ENCODE results near the gene RAD51B.

Gene RAD51B

GRCh38 chr14:68583548-68584280 is 764.1 kb downstream of the RAD51B start:
- H3K4me1 Mint-ChIP-seq (ENCODE audit: low read depth), result no peaks in the 10 kb centered on the region
- H3K36me3 Mint-ChIP-seq (ENCODE audit: low read depth), result peaks cover 5% of the 10 kb centered on the region
- no peaks in the 10 kb centered on the region for H3K27me3 Mint-ChIP-seq (ENCODE audit: low read depth)
- H3K27ac Mint-ChIP-seq, result no peak overlapping the region
- H3K4me3 Mint-ChIP-seq, result no peak overlapping the region
- H3K9me3 Mint-ChIP-seq, result peaks cover 4% of the 10 kb centered on the region

GRCh38 chr14:68584786-68585185 is 765.2 kb downstream of the RAD51B start:
- peaks cover 5% of the 10 kb centered on the region for H3K36me3 Mint-ChIP-seq (ENCODE audit: low read depth)
- H3K4me1 Mint-ChIP-seq (ENCODE audit: low read depth), result no peaks in the 10 kb centered on the region
- H3K9me3 Mint-ChIP-seq, result peaks cover 4% of the 10 kb centered on the region
- no peaks in the 10 kb centered on the region for H3K27me3 Mint-ChIP-seq (ENCODE audit: low read depth)
- no peak overlapping the region for H3K27ac Mint-ChIP-seq
- no peak overlapping the region for H3K4me3 Mint-ChIP-seq

DNA sequence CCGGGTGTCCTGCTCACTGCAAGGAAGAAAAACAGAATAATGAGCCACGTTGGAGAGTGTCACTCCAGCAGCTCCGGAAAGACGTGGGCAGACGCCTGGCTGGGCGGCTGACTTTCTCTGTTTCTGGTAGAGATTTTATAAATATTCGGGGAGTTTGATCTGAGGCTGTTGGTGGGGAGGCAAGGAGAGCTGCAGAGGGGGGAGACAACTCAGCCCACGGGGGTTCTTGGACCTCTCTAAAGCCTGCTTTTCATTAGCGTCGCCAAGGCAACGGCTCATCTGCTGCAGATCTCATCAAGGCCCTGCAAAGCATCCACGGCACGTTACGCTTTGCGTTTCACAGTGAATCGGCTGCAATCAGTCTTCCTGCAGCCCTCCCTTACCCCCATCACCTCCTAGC is 766.1 kb downstream of the RAD51B start:
- H3K27me3 Mint-ChIP-seq (ENCODE audit: low read depth), result no peaks in the 10 kb centered on the region
- peaks cover 4% of the 10 kb centered on the region for H3K9me3 Mint-ChIP-seq
- H3K27ac Mint-ChIP-seq, result no peak overlapping the region
- H3K36me3 Mint-ChIP-seq (ENCODE audit: low read depth), result peaks cover 5% of the 10 kb centered on the region
- no peaks in the 10 kb centered on the region for H3K4me1 Mint-ChIP-seq (ENCODE audit: low read depth)
- H3K4me3 Mint-ChIP-seq, result no peak overlapping the region

- Mint-ChIP-seq H3K27me3 (ENCODE audit: low read depth) (no peaks in the 10 kb centered on the region), H3K9me3 (peaks cover 2% of the 10 kb centered on the region), H3K4me3 (no peak overlapping the region), H3K36me3 (ENCODE audit: low read depth) (peaks cover 2% of the 10 kb centered on the region), H3K27ac (no peak overlapping the region), H3K4me1 (ENCODE audit: low read depth) (no peaks in the 10 kb centered on the region)
These were observed 767.5 kb downstream of the RAD51B start for GRCh38 chr14:68586896-68587751.

DNA sequence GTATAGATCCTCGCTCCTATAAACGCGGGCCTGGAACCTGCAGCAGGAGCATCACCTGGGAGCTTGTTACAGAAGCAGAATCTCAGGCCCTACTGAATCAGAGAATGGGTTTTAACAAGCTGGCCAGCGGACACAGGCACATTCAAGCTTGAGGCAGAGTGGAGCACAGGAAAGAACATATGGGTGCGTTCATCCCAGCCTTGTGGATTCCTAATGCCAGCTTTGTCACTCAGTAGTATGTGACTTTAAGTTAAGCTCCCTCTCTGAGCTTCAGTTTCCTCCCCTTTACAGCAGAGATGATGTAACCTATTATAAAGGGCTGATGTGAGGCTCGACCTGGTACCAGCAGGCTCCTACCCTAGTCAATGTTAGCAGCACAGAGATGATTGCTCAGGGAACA is 768.4 kb downstream of the RAD51B start:
- no peaks in the 10 kb centered on the region for H3K9me3 Mint-ChIP-seq
- no peaks in the 10 kb centered on the region for H3K27me3 Mint-ChIP-seq (ENCODE audit: low read depth)
- no peaks in the 10 kb centered on the region for H3K36me3 Mint-ChIP-seq (ENCODE audit: low read depth)
- no peak overlapping the region for H3K4me3 Mint-ChIP-seq
- no peaks in the 10 kb centered on the region for H3K4me1 Mint-ChIP-seq (ENCODE audit: low read depth)
- H3K27ac Mint-ChIP-seq, result no peak overlapping the region

- Mint-ChIP-seq H3K27ac (no peak overlapping the region), H3K4me1 (ENCODE audit: low read depth) (peaks cover 5% of the 10 kb centered on the region), H3K9me3 (no peaks in the 10 kb centered on the region), H3K27me3 (ENCODE audit: low read depth) (no peaks in the 10 kb centered on the region), H3K36me3 (ENCODE audit: low read depth) (no peaks in the 10 kb centered on the region), H3K4me3 (no peak overlapping the region)
These were observed 770.0 kb downstream of the RAD51B start for GRCh38 chr14:68589447-68590200.

DNA sequence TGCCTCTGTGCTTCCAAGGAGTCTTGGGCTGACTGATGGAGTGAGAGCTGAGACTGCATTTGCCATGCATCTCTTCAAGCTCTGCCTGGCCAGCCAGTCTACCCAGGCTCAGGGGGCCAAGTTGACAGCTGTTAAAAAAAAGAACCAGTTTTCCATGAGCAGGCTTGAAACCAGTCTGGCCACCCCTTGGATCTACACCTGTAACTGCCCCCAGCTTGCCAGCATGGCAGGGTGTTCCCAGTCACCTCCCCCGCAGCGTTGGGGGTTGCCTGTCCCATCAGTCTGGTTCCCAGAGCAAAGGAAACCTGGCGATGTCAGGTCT is 770.6 kb downstream of the RAD51B start:
- no peaks in the 10 kb centered on the region for H3K27me3 Mint-ChIP-seq (ENCODE audit: low read depth)
- no peaks in the 10 kb centered on the region for H3K36me3 Mint-ChIP-seq (ENCODE audit: low read depth)
- no peaks in the 10 kb centered on the region for H3K9me3 Mint-ChIP-seq
- no peak overlapping the region for H3K27ac Mint-ChIP-seq
- H3K4me1 Mint-ChIP-seq (ENCODE audit: low read depth), result peaks cover 5% of the 10 kb centered on the region
- H3K4me3 Mint-ChIP-seq, result no peak overlapping the region

- H3K4me3 Mint-ChIP-seq, result no peak overlapping the region
- no peak overlapping the region for H3K27ac Mint-ChIP-seq
- H3K36me3 Mint-ChIP-seq (ENCODE audit: low read depth), result no peaks in the 10 kb centered on the region
- no peaks in the 10 kb centered on the region for H3K9me3 Mint-ChIP-seq
- H3K27me3 Mint-ChIP-seq (ENCODE audit: low read depth), result no peaks in the 10 kb centered on the region
- H3K4me1 Mint-ChIP-seq (ENCODE audit: low read depth), result peaks cover 5% of the 10 kb centered on the region
These were observed 772.2 kb downstream of the RAD51B start for GRCh38 chr14:68591786-68592185.

DNA sequence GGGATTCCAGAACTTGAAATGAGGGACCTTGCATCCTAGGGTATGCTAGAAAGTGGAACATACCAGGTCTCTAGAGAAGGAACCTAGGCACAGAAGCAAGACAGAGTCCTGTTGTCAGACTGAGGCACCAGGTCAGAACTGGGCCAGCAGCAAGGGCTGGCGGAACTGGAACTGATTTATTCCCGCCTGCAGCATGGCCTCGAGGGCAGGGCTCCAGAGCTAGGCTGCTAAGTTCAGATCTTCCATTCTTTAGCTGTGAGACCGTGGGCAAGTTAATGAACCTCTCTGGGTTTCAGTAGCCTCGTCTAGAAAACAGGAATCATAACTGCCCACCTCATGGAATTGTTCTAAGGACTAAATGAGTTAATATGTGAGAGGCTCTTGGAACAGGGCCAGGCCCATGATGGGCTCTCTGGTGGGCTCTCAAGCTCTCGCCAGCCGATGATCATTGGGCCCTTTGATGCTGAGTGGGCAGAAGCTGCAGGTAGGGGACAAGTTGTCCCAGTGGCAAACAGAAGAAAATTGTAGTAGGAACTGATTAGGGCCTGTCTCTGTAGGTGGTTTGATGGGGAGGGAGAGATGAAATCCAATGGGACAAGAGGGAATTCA is 773.5 kb downstream of the RAD51B start:
- Mint-ChIP-seq H3K4me1 (ENCODE audit: low read depth) (peaks cover 6% of the 10 kb centered on the region), H3K27ac (no peak overlapping the region), H3K4me3 (no peak overlapping the region), H3K27me3 (ENCODE audit: low read depth) (no peaks in the 10 kb centered on the region), H3K9me3 (no peaks in the 10 kb centered on the region), H3K36me3 (ENCODE audit: low read depth) (no peaks in the 10 kb centered on the region)

DNA sequence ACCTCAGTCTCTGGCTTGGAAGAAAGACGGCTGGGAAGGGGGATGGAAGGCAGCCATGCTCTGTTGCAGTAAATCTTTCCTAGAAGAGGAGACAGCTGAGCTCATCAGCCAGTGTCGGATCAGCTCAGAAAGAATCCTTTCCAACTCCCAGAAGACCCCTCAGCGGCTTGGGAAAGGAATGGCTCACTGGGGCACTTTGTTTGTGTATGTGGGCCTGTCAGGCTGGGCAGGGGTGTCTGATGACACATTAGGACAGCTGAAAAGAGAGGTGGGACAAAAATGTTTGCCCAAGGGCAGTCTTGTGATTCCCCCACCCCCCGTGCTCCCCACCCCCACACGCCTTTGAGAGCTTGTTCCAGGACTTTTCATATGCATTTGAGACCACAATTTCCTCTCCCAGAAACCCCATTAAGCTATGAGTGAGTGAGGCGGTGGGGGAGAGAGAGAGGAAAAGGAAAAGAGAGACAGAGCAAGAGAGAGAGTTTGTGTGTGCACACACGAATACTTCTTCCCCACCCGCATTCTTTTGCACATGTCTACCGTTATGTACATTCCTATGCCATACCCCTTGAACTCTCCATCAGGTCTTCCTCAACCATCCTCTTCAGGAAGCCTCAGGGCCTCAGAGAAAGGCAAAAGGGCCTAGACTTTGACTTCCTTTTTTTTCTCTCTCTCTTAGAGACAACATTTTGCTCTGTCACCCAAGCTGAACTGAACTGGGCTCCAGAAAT is 774.4 kb downstream of the RAD51B start:
- Mint-ChIP-seq H3K27me3 (ENCODE audit: low read depth) (no peaks in the 10 kb centered on the region), H3K4me1 (ENCODE audit: low read depth) (peaks cover 7% of the 10 kb centered on the region), H3K27ac (peak overlapping the region; percentile 66), H3K4me3 (no peak overlapping the region), H3K36me3 (ENCODE audit: low read depth) (no peaks in the 10 kb centered on the region), H3K9me3 (no peaks in the 10 kb centered on the region)

DNA sequence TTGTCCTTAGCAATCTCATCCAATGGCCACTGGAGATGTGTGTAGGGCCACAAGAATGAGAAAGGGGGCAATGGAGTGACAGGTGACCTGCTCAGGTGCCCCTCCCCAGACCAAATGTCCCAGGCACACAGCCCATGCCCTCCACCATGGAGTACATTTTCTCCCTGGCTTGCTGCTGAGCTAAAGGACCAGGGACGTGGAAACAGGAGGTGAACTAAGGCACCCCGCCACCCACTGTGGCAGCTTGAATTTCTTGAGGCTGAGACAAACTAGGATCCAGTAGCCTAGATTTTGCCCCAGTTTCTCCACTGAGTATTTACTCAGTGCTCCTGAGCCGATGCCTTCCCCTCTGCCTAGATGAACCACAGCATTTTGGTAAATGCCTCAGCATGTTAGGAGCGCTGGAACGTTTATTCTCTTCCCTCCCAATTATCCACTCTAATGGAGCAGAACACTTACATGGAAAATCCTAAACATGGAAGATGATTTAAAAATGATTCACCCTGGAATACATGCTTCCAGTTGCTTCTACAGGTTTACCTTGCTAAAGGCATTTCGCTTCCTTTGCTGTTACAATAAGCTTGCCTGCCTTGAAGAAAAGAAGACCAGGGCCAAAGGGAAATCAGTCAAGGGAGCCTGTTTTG is 775.3 kb downstream of the RAD51B start:
- Mint-ChIP-seq H3K36me3 (ENCODE audit: low read depth) (no peaks in the 10 kb centered on the region), H3K4me3 (no peak overlapping the region), H3K27me3 (ENCODE audit: low read depth) (no peaks in the 10 kb centered on the region), H3K27ac (no peak overlapping the region), H3K4me1 (ENCODE audit: low read depth) (peaks cover 7% of the 10 kb centered on the region), H3K9me3 (no peaks in the 10 kb centered on the region)

DNA sequence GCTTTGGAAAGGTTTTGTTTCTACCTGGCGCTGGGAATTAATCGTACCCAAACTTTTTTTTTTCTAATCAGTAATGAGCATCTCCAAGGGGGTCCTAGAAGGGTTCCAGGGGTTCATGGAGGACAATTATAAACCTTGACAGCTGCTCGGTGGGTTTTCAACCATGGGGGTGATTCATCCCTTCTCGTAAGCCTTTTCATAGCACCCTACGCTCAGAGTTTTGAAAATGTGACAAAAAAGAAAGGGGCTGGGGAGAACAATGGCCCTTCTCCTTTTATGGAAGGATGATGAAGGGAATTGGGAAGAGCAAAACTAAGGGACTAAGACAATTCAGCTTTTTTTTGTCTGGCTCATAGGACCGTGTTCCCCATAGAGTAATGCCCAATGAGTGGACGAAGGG is 776.6 kb downstream of the RAD51B start:
- H3K27me3 Mint-ChIP-seq (ENCODE audit: low read depth), result no peaks in the 10 kb centered on the region
- H3K9me3 Mint-ChIP-seq, result no peaks in the 10 kb centered on the region
- H3K4me1 Mint-ChIP-seq (ENCODE audit: low read depth), result peaks cover 7% of the 10 kb centered on the region
- H3K27ac Mint-ChIP-seq, result no peak overlapping the region
- no peaks in the 10 kb centered on the region for H3K36me3 Mint-ChIP-seq (ENCODE audit: low read depth)
- no peak overlapping the region for H3K4me3 Mint-ChIP-seq

GRCh38 chr14:68596701-68597100 is 777.1 kb downstream of the RAD51B start:
- Mint-ChIP-seq H3K9me3 (no peaks in the 10 kb centered on the region), H3K36me3 (ENCODE audit: low read depth) (no peaks in the 10 kb centered on the region)

More at GRCh38 chr14:68596701-68597100, 777.1 kb downstream of the RAD51B start:
- peaks cover 7% of the 10 kb centered on the region for H3K4me1 Mint-ChIP-seq (ENCODE audit: low read depth)
- H3K4me3 Mint-ChIP-seq, result no peak overlapping the region
- no peak overlapping the region for H3K27ac Mint-ChIP-seq
- H3K27me3 Mint-ChIP-seq (ENCODE audit: low read depth), result no peaks in the 10 kb centered on the region

All from T-helper 1 cell treated with Interleukin-12 subunit alpha and Interleukin-12 subunit beta and Interleukin-4 antibody, amounts not matched to agents 30 μg/mL and 1 μg/mL, for 36 hours (primary cell).